HG02623 (cell line): Measurements from ENCODE around the gene KRTAP2-3.
"Not testable (repeated sequence)": the region's sequence is repeated elsewhere in the genome, so short reads cannot be mapped to it uniquely, and the experiment has no call there.

Experiments
- ATAC-seq: cut with Tn5 transposase; IDR thresholded peaks from one replicate; pipeline ENCODE4 v1.9.1; 2021; ENCODE audit warnings: moderate library complexity; ENCODE audit not compliant: unreplicated experiment

KRTAP2-3 gene

DNA sequence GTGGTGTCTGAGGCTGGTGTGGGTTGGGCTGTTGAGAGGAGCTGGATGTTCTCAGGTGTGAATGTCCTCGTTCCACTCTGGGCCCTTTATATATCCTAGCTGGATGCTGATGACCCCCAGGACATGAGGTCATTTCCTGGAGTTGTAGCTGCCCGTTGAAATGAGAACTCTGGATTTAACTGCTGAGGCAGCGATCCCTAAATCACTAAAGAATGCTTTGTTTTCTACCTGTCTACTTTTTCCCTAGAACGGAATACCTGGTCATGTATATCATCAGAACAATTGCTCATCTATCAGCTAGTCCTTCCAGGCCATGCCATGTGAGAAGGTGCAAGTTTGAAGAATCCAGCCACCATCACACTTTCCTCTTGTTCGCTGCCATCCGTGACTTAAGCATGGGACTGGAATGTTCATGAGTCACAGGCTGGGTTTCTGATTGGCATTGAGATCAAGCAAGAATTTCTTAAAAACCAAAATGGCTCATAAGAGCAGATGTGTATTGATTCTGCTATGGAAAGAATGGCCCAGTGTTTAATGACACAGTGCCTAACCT is at the start of gene KRTAP2-3:
Gene KRTAP2-3, minus strand, starts transcription at position 63 of the 553 bp plus-strand sequence. CDS start 64 bp downstream, outside the sequence.
- ATAC-seq, result no peak

DNA sequence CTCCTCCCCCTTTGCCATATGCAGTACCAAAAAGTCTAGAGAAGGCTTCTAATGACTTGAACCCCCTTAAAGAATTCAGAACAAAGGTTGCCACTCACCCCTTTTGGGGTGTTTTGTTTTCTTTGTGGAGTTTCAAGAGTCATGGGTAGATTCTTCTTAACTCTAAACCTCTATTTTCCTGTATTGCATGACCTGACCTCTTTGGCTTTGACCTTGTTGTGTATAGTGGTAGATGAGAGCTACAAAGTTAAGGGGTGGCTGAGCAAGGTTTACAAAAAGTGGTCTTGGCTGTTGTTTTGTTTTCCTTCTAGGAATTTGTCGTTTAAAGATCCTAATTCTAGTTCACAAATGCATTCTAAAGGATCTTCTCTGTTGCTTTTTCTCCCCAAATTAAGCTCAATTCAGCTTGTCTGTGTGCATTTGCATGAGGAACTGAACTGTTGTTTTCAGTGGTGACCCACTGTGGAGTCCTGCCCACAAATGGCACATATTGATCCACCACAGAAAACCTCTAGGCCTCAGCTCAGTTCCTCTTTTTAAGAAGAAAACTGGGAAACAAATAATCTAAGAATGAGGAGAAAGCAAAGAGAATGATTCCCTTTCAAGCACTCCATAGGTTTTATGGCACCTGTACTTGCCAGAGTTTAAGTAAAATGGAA is 48.9 kb upstream of the KRTAP2-3 start:
- ATAC-seq, result not testable (repeated sequence)

DNA sequence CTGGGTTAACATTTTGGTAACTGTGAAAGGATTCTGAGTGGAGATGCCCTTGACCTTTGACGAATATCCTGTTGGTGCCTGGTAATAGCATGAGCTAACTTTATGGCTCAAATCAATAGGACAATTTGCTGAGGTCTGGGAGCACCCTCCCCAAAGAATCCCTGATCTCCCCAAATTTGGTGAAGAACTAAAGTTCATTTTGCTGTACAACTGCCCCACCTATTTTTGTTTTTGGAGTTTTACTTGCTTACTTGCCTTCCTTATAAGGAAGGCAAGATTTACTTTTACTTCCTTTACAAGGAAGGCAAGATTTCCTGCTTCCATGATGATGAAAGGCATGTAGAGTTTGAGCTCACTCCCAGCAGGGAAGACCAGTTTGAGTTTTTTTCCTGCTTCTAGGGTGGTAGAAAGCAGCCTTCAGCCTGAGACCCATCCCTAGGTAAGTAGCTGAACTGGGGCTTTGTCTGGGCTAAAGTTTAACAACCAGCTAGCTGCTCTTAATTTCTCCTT is 48.1 kb upstream of the KRTAP2-3 start:
- ATAC-seq, result no peak

DNA sequence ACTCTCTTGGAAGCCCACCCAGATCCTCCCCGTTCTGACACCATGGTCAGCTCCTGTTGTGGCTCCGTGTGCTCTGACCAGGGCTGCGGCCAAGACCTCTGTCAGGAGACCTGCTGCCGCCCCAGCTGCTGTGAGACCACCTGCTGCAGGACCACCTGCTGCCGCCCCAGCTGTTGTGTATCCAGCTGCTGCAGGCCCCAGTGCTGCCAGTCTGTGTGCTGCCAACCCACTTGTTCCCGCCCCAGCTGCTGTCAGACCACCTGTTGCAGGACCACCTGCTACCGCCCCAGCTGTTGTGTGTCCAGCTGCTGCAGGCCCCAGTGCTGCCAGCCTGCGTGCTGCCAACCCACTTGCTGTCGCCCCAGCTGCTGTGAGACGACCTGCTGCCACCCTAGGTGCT is 45.4 kb upstream of the KRTAP2-3 start, which contains the start of gene KRTAP4-9:
Gene KRTAP4-9, plus strand, starts transcription at position 43 of the 400 bp plus-strand sequence. Its CDS starts 0 bp downstream, at position 43.
- not testable (repeated sequence) for ATAC-seq

DNA sequence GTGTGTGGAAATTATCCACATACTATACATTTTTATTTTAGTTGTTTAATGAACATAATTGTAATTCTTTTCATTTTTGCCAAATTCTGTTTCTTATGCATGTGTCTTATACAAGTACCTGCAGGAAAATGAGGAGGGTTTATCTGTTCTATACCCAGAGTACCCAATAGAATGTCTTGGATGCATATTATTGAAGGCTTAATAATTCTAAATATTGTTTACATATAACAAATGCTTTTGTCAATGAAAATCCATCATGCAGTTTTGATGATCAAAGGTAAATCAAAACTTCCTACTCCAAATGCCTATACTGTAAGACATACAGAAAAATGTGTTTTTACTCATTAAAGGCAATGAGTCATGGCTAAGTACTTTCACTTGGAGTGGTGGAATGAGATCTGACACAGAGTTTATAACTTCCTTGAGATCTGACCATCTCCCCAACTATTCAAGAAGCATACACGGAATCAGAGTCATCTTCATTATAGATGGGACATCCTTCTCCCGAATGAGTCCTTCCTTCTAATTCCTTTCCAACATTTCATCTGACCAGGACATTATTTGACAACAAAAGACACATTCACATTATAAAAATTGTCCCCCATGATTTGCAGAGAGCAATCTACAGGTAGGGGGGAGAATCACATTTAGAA is 44.6 kb upstream of the KRTAP2-3 start:
- not testable (repeated sequence) for ATAC-seq

DNA sequence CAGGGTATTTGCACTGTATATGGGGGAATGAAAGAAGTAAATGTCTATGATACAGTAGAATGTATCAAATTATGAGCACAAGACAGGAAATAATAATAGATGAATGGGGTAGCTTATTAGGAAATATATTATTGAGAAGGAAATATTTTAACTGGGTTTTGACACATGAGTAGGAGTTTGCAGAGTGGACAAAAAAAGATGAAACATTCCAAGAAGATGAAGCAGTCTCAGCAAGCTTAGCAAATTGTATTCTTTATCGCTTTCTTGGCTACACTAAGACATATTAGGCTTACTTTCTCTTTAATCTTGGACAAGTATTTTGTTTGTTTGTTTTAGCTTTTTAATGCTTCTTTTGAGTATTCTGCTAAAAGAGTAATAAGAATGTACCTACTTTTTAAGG is 44.0 kb upstream of the KRTAP2-3 start:
- ATAC-seq, result no peak

DNA sequence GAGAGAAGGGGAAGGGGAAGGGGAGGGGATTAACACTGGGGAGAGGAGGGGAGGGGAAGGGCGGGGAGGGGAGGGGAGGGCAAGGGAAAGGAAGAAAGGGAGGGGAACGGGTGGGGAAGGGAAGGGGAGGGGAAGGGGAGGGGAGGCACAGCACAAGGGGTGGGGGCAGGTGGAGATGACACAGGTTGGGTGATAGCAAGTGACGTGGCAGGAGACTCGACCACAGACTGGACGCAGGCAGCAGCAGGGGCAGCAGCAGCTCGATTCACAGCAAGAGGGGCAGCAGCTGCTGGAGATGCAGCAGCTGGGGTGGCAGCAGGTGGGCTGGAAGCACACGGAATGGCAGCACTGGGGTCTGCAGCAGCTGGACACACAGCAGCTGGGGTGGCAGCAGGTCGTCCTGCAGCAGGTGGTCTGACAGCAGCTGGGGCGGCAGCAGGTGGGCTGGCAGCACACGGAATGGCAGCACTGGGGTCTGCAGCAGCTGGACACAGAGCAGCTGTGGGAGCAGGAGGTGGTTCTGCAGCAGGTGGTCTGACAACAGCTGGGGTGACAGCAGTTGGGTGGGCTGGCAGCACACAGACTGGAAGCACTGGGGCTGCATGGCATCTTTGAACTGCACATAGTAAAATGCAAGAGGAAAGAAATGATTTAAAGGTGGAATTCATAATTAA is 41.8 kb upstream of the KRTAP2-3 start, which contains the start of gene KRTAP4-16:
Gene KRTAP4-16, minus strand, starts transcription at position 624 of the 674 bp plus-strand sequence. Its CDS starts 0 bp downstream, at position 624.
- ATAC-seq, result no peak

- not testable (repeated sequence) for ATAC-seq
Measured at GRCh38 chr17:41099682-41100480, 40.0 kb upstream of the KRTAP2-3 start.

DNA sequence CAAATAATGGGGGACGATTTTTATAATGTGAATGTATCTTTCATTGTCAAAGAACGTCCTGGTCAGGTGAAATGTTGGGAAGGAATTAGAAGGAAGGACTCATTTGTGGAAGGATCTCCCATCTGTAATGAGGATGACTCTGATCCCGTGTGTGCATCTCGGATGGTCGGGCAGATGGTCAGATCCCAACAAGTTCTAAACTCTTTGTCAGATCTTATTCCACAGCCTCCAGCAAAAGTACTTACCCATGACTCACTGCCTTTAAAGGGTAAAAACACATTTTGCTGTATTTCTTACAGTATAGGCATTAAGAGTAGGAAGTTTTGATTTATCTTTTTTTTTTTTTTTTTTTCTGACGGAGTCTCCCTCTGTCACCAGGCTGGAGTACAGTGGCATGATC is 38.6 kb upstream of the KRTAP2-3 start:
- no peak for ATAC-seq

DNA sequence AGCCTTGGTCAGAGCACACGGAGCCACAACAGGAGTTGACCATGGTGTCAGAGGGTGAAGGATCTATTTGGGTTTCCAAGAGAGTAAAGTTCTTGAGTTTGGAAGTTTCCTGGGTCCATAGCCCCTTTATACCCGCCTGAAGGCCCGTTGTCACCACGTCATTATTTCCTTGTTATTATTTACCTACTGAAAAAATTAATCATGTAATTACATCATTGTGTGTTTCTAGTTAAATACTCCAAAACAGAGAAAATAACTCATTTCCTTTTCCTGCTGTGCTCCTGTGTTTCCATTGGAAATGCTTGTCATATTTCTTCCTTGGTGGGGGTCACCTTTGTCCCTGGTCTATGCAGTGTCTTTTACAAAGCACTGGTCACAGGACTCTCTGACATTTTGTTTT is 38.1 kb upstream of the KRTAP2-3 start, which contains the start of gene KRTAP4-8:
Gene KRTAP4-8, minus strand, starts transcription at position 101 of the 400 bp plus-strand sequence. Its CDS starts 58 bp downstream, at position 43.
- no peak for ATAC-seq

DNA sequence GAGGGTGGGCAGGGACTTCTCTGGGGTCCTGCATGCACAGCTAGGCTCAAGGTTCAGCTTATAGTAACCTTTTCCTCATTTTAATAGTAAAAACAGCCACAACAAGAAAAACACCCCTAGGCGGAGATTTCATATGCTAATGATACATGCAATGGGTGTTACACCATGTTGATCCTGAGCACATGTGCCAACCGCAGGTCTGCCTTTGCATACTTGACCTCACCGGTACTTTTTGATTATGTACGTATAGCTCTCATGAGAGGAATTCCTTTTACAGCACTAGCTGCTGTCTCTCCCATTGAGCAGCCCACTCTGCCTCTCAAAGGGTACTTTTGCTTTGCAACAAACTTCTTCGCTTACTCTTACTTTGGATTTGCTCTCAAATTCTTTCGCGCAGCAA is 36.1 kb upstream of the KRTAP2-3 start:
- ATAC-seq, result no peak

DNA sequence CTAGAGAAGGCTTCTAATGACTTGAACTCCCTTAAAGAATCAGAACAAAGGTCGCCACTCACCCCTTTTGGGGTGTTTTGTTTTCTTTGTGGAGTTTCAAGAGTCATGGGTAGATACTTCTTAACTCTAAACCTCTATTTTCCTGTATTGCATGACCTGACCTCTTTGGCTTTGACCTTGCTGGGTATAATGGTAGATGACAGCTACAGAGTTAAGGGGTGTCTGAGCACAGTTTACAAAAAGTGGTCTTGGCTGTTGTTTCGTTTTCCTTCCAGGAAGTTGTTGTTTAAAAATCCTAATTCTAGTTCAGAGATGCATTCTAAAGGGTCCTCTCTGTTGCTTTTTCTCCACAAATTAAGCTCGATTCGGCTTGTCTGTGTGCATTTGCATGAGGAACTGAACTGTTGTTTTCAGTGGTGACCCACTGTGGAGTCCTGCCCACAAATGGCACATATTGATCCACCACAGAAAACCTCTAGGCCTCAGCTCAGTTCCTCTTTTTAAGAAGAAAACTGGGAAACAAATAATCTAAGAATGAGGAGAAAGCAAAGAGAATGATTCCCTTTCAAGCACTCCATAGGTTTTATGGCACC is 28.9 kb upstream of the KRTAP2-3 start:
- ATAC-seq, result not testable (repeated sequence)

DNA sequence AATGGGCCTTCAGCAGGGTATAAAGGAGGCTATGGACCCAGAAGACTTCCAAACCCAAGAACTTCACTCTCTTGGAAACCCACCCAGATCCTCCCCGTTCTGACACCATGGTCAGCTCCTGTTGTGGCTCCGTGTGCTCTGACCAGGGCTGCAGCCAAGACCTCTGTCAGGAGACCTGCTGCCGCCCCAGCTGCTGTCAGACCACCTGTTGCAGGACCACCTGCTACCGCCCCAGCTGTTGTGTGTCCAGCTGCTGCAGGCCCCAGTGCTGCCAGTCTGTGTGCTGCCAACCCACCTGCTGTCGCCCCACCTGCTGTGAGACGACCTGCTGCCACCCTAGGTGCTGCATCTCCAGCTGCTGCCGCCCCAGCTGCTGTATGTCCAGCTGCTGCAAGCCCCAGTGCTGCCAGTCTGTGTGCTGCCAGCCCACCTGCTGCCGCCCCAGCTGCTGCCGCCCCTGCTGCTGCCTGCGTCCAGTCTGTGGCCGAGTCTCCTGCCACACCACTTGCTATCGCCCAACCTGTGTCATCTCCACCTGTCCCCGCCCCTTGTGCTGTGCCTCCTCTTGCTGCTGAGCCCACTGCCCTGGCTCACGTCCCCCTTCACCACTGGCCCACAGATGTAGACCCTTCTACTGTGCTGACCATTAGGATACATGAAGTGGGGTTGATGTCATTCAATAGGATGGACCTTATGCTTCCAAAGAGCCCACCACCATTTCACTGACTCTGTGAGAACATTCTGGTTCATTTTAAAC is 24.4 kb upstream of the KRTAP2-3 start, which contains the start of gene KRTAP4-7:
Gene KRTAP4-7, plus strand, starts transcription at position 51 of the 757 bp plus-strand sequence. Its CDS starts 57 bp downstream, at position 108.
- not testable (repeated sequence) for ATAC-seq

GRCh38 chr17:41083427-41083826 is 23.5 kb upstream of the KRTAP2-3 start:
- ATAC-seq, result not testable (repeated sequence)

DNA sequence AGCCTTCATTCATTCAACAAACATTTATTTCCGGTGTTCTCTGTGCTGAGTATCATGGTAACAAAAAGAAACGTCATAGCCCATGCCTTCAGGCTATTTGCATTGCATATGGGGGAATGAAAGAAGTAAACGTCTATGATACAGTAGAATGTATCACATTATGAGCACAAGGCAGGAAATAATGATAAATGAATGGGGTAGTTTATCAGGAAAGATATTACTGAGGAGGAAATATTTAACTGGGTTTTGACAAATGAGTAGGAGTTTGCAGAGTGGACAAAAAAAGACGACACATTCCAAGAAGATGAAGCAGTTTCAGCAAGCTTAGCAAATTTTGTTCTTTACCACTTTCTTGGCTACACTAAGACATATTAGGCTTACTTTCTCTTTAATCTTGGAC is 22.7 kb upstream of the KRTAP2-3 start:
- ATAC-seq, result no peak

DNA sequence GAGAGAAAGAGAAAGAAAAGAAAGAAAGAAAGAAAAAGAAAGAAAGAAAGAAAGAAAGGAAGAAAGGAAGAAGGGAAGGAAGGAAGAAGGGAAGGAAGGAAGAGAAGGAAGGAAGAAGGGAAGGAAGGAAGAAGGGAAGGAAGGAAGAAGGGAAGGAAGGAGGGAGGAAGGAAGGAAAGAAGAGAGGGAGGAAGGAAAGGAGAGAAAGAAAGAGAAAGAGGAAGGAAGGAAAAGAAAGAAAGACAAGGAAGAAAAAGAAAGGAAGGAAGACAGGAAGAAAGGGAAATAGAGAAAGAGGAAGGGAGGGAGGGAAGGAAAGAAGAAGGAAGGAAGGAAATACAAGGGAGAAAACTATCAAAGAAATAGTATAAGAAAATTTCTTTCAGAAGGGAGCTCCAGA is 16.9 kb upstream of the KRTAP2-3 start:
- ATAC-seq, result no peak

DNA sequence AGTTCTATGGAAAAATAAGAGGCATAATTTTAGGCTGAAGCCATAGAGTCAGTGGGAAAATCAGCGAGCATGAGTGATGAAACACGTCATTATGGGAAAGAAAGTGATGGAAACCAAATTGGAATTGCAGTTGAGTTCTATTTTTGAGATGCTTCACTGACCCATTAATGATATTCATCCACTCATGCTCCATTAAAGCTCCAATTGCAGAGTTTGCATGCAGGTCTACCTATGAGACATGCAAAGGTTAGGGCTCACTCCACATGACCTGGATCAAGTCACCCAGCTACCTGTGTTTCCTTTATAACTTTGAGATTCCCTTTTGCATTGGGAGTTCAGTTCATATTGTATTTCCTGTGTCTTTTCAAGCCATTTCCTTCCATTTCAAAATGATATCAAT is 13.8 kb upstream of the KRTAP2-3 start:
- ATAC-seq, result no peak

- no peak for ATAC-seq
Measured at GRCh38 chr17:41071606-41072360, 11.9 kb upstream of the KRTAP2-3 start.
